Skeletal muscle satellite cell (primary cell): ENCODE results near the gene IFITM10.

Source experiments
- H3K27me3 ChIP-seq: 2 replicates; pipeline ENCODE4 v1.7.0; 2013; ENCODE audit warnings: low read length; ENCODE audit not compliant: control insufficient read depth, insufficient read depth
- H3K36me3 ChIP-seq: 2 replicates; pipeline ENCODE4 v1.7.0; 2013; ENCODE audit warnings: mild to moderate bottlenecking, control low read depth, low read length; ENCODE audit not compliant: insufficient read depth
- H3K4me1 ChIP-seq: 2 replicates; pipeline ENCODE4 v1.7.0; 2013; ENCODE audit warnings: low read length; ENCODE audit not compliant: control insufficient read depth, insufficient read depth
- H3K4me2 ChIP-seq: 2 replicates; pipeline ENCODE4 v1.7.0; 2013; ENCODE audit warnings: mild to moderate bottlenecking, low read length
- H3K4me3 ChIP-seq: 2 replicates; pipeline ENCODE4 v1.7.0; 2013; ENCODE audit warnings: low read length
- H3K9ac ChIP-seq: 2 replicates; pipeline ENCODE4 v1.7.0; 2013; ENCODE audit warnings: mild to moderate bottlenecking, low read depth, low read length, moderate library complexity
- H3K9me3 ChIP-seq: replicated peaks from 2 replicates; pipeline ENCODE4 v1.7.0; 2013; ENCODE audit warnings: mild to moderate bottlenecking, control low read depth, low read length

IFITM10 gene

GRCh38 chr11:1728931-1729691, 21.3 kb downstream of the IFITM10 start:
- H3K4me2 ChIP-seq: no peak overlapping the region
- H3K27me3 ChIP-seq: peaks cover 58% of the 10 kb centered on the region
- H3K4me1 ChIP-seq: no peaks in the 10 kb centered on the region
- no peaks in the 10 kb centered on the region for H3K36me3 ChIP-seq
- no peak overlapping the region for H3K4me3 ChIP-seq
- no peak overlapping the region for H3K9ac ChIP-seq
- no peaks in the 10 kb centered on the region for H3K9me3 ChIP-seq

- H3K36me3 ChIP-seq: no peaks in the 10 kb centered on the region
- H3K4me3 ChIP-seq: no peak overlapping the region
- H3K4me1 ChIP-seq: no peaks in the 10 kb centered on the region
- H3K27me3 ChIP-seq: peaks cover 53% of the 10 kb centered on the region
- H3K9ac ChIP-seq: no peak overlapping the region
- no peak overlapping the region for H3K4me2 ChIP-seq
- H3K9me3 ChIP-seq: no peaks in the 10 kb centered on the region
Observed at GRCh38 chr11:1728301-1728700, 22.1 kb downstream of the IFITM10 start.

GRCh38 chr11:1727861-1728260, 22.5 kb downstream of the IFITM10 start:
- H3K36me3 ChIP-seq: no peaks in the 10 kb centered on the region

GRCh38 chr11:1727096-1727690, 23.2 kb downstream of the IFITM10 start:
- Histone ChIP-seq H3K27me3 (peaks cover 53% of the 10 kb centered on the region), H3K9me3 (no peaks in the 10 kb centered on the region), H3K9ac (no peak overlapping the region), H3K36me3 (no peaks in the 10 kb centered on the region), H3K4me2 (no peak overlapping the region), H3K4me3 (no peak overlapping the region), H3K4me1 (no peaks in the 10 kb centered on the region)

More at GRCh38 chr11:1727861-1728260, 22.5 kb downstream of the IFITM10 start:
- Histone ChIP-seq H3K27me3 (peaks cover 53% of the 10 kb centered on the region), H3K4me3 (no peak overlapping the region), H3K9ac (no peak overlapping the region), H3K9me3 (no peaks in the 10 kb centered on the region), H3K4me2 (no peak overlapping the region), H3K4me1 (no peaks in the 10 kb centered on the region)

- no peaks in the 10 kb centered on the region for H3K36me3 ChIP-seq
- no peaks in the 10 kb centered on the region for H3K4me1 ChIP-seq
- H3K9me3 ChIP-seq: no peaks in the 10 kb centered on the region
- no peak overlapping the region for H3K4me2 ChIP-seq
- H3K4me3 ChIP-seq: no peak overlapping the region
- H3K9ac ChIP-seq: no peak overlapping the region
- H3K27me3 ChIP-seq: peaks cover 59% of the 10 kb centered on the region
Observed at GRCh38 chr11:1719781-1720180, 30.6 kb downstream of the IFITM10 start.

GRCh38 chr11:1718326-1718725, 32.1 kb downstream of the IFITM10 start:
- Histone ChIP-seq H3K9ac (no peak overlapping the region), H3K9me3 (no peaks in the 10 kb centered on the region), H3K36me3 (no peaks in the 10 kb centered on the region), H3K27me3 (peaks cover 64% of the 10 kb centered on the region), H3K4me3 (no peak overlapping the region), H3K4me1 (no peaks in the 10 kb centered on the region), H3K4me2 (no peak overlapping the region)

- Histone ChIP-seq H3K27me3 (peaks cover 59% of the 10 kb centered on the region), H3K9me3 (no peaks in the 10 kb centered on the region), H3K4me3 (no peak overlapping the region), H3K9ac (no peak overlapping the region), H3K4me2 (no peak overlapping the region), H3K36me3 (no peaks in the 10 kb centered on the region), H3K4me1 (no peaks in the 10 kb centered on the region)
Observed at GRCh38 chr11:1717745-1718144, 32.6 kb downstream of the IFITM10 start.

GRCh38 chr11:1714908-1715885, 35.2 kb downstream of the IFITM10 start:
- no peak overlapping the region for H3K4me3 ChIP-seq
- H3K4me2 ChIP-seq: no peak overlapping the region

GRCh38 chr11:1708716-1709115, 41.7 kb downstream of the IFITM10 start:
- no peaks in the 10 kb centered on the region for H3K36me3 ChIP-seq
- H3K9me3 ChIP-seq: no peaks in the 10 kb centered on the region
- no peak overlapping the region for H3K4me3 ChIP-seq
- H3K4me2 ChIP-seq: no peak overlapping the region
- no peaks in the 10 kb centered on the region for H3K4me1 ChIP-seq
- H3K9ac ChIP-seq: no peak overlapping the region
- H3K27me3 ChIP-seq: peaks cover 65% of the 10 kb centered on the region

More at GRCh38 chr11:1714908-1715885, 35.2 kb downstream of the IFITM10 start:
- Histone ChIP-seq H3K9ac (no peak overlapping the region), H3K27me3 (peaks cover 56% of the 10 kb centered on the region), H3K9me3 (no peaks in the 10 kb centered on the region), H3K36me3 (no peaks in the 10 kb centered on the region), H3K4me1 (no peaks in the 10 kb centered on the region)

GRCh38 chr11:1707751-1708150, 42.6 kb downstream of the IFITM10 start:
- Histone ChIP-seq H3K9ac (no peak overlapping the region), H3K27me3 (peaks cover 70% of the 10 kb centered on the region), H3K4me1 (no peaks in the 10 kb centered on the region), H3K4me3 (no peak overlapping the region), H3K9me3 (no peaks in the 10 kb centered on the region), H3K36me3 (no peaks in the 10 kb centered on the region), H3K4me2 (no peak overlapping the region)

- H3K9me3 ChIP-seq: no peaks in the 10 kb centered on the region
- peaks cover 71% of the 10 kb centered on the region for H3K27me3 ChIP-seq
- no peaks in the 10 kb centered on the region for H3K4me1 ChIP-seq
- H3K4me3 ChIP-seq: no peak overlapping the region
- H3K36me3 ChIP-seq: no peaks in the 10 kb centered on the region
- H3K9ac ChIP-seq: no peak overlapping the region
- H3K4me2 ChIP-seq: no peak overlapping the region
Observed at GRCh38 chr11:1706634-1707400, 43.6 kb downstream of the IFITM10 start.
